ENCODE results near the gene HAGHL.
"Not testable (repeated sequence)": the region's sequence is repeated elsewhere in the genome, so short reads cannot be mapped to it uniquely, and the experiment has no call there.

The HAGHL gene

GRCh38 chr16:774086-775001 is 47.4 kb downstream of the HAGHL start:
- no peak for DNase-seq (ENCODE audit: low read depth in 2 of 2)

DNA sequence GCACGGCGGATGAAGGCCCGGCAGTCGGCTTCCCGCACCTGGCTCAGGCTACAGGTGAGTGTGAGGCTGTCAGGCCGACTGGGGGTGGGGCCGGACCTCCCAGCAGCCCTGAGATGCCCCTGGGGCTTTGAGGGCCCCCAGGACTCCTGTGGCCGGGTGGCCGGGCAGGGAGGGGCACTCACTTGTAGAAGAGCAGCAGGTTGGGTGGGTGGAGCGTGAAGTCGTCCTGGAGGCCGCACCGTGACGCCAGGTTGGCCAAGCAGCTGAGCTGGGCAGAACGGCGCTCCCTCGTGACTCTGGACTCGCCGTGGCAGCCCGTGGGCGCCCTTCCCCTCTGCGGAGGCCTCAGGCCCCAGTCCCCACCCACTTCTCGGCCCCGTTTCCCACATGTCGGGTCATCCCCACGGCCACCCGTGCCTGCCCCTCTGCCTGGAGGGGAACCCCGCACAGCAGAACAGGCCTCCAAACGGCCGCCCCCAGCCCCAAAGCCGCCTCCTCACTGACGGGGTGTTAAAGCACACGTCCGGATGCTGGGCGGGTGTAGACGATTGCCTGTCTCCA is 48.4 kb downstream of the HAGHL start:
- DNase-seq (ENCODE audit: low read depth in 2 of 2), result no peak

- DNase-seq (ENCODE audit: low read depth in 2 of 2), result not testable (repeated sequence)
These were observed 49.4 kb downstream of the HAGHL start for GRCh38 chr16:776298-776697.

GRCh38 chr16:776824-777223 is 49.9 kb downstream of the HAGHL start:
- DNase-seq (ENCODE audit: low read depth in 2 of 2), result no peak

DNA sequence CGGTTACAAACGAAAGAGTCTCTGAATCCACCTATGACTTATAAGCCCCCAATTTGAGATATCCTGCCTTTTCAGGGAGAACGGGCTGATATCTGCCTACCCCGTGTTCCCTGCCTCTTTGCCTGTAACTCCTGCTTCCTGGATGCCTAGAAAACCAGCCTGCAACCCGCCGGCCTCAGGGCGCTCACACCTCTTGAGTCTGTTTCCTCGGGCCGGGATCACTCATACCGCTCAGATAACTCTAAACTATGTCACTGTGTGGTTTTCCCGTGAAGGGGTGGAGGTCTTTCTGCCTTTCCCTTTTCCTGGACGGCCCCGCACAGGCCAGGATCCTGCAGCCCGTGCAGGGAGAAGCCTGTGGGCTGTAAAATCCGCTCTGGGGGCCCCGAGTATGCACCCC is 50.9 kb downstream of the HAGHL start:
- no peak for DNase-seq (ENCODE audit: low read depth in 2 of 2)

GRCh38 chr16:778447-778846 is 51.5 kb downstream of the HAGHL start:
- DNase-seq (ENCODE audit: low read depth in 2 of 2), result no peak

DNA sequence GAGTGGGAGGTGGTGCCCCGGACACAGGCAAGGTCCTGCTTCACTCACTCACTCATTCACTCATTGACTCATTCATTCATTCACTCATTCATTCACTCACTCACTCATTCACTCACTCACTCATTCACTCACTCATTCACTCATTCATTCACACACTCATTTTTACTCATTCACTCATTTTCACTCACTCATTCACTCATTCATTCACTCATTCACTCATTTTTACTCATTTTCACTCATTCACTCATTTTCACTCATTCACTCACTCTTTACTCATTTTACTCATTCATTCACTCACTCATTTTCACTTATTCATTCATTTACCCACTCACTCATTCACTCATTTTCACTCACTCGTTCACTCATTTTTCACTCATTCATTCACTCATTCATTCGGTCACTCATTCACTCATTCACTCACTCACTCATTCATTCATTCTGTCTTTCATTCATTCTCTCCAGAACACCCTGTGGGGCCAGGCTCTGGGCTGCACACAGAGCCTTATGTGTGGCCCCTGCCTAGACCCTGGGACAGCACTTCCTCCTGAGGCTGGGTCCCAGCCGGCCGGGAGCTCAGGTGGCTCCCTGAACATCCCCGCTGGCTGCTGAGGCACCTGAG is 52.1 kb downstream of the HAGHL start:
- DNase-seq (ENCODE audit: low read depth in 2 of 2), result no peak
